SK-N-SH (cell line): ENCODE data around the gene DGCR6L. TPM values are rescaled to one million over a fixed set of nuclear protein-coding genes. Genes with fewer than 3 reads are reported as not detected.
"Not testable (repeated sequence)": the region's sequence is repeated elsewhere in the genome, so short reads cannot be mapped to it uniquely, and the experiment has no call there.

ENCODE experiments used
- CTCF ChIA-PET: fragments of 300-600, 350-600 bp; formaldehyde crosslinking; extraction: SDS; loops from one replicate; lab custom pipeline; 2021; lab: Yijun Ruan, JAX
- POLR2A ChIA-PET: fragments of 350-600 bp; sonication (Branson Sonifier 250); formaldehyde crosslinking; extraction: SDS; loops from one replicate; lab custom pipeline; 2020; ENCODE audit warnings: antibody characterized with exemption, inconsistent platforms; lab: Yijun Ruan, JAX
- DNase-seq: peaks from one replicate; pipeline ENCODE4 v3.0.0; 2012
- H2AFZ ChIP-seq: fragments of 200-600 bp; sonication (generic); 2 replicates; pipeline ENCODE4 v1.8.1; 2016; ENCODE audit warnings: antibody characterized with exemption, mild to moderate bottlenecking, low read depth
- H3F3A ChIP-seq: fragments of 200-600 bp; sonication (generic); replicated peaks from 2 replicates; pipeline ENCODE3; 2016; ENCODE audit warnings: antibody characterized with exemption, mild to moderate bottlenecking; ENCODE audit not compliant: insufficient read depth
- H3K27ac ChIP-seq, 2 experiments: fragments of 200-500 bp in 1 of 2; fragments of 200-600 bp in 1 of 2; sonication (Bioruptor generic) in 1 of 2; sonication (generic), shearing (Covaris generic) in 1 of 2; 2 replicates each; pipeline versions ENCODE4 v1.5.1 to v1.6.1; 2014 to 2016; ENCODE audit warnings: low read depth in 2 of 2, inconsistent platforms in 1 of 2, low read length in 1 of 2, mild to moderate bottlenecking in 1 of 2, mixed read lengths in 1 of 2
- H3K27me3 ChIP-seq: fragments of 200-600 bp; sonication (generic), shearing (Covaris generic); 2 replicates; pipeline ENCODE4 v1.6.1; 2016; ENCODE audit warnings: mixed run types; ENCODE audit not compliant: insufficient read depth
- H3K36me3 ChIP-seq, 2 experiments: fragments of 200-500 bp in 1 of 2; fragments of 200-600 bp in 1 of 2; sonication (Bioruptor generic) in 1 of 2; sonication (generic) in 1 of 2; replicated peaks in 1 of 2; 2 replicates each; pipeline versions ENCODE3 to v1.5.1; 2014 to 2016; ENCODE audit warnings: low read length in 1 of 2, mild to moderate bottlenecking in 1 of 2; ENCODE audit not compliant: insufficient read depth in 2 of 2, control insufficient read depth in 1 of 2
- H3K4me1 ChIP-seq, 2 experiments: fragments of 200-500 bp in 1 of 2; fragments of 200-600 bp in 1 of 2; sonication (Bioruptor generic) in 1 of 2; sonication (generic), shearing (Covaris generic) in 1 of 2; 2 replicates each; pipeline versions ENCODE4 v1.5.1 to v1.6.1; 2014 to 2016; ENCODE audit warnings: low read depth in 1 of 2, low read length in 1 of 2, mixed run types in 1 of 2; ENCODE audit not compliant: insufficient read depth in 2 of 2, control insufficient read depth in 1 of 2
- H3K4me2 ChIP-seq: fragments of 200-600 bp; sonication (generic), shearing (Covaris generic); 2 replicates; pipeline ENCODE4 v1.6.1; 2017; ENCODE audit warnings: mixed run types
- H3K4me3 ChIP-seq, 2 experiments: fragments of 200-500 bp in 1 of 2; fragments of 200-600 bp in 1 of 2; sonication (Bioruptor generic) in 1 of 2; sonication (generic), shearing (Covaris generic) in 1 of 2; 2 replicates each; pipeline versions ENCODE4 v1.5.1 to v1.8.1; 2014 to 2016; ENCODE audit warnings: low read depth in 2 of 2, inconsistent platforms in 1 of 2, low read length in 1 of 2, mild to moderate bottlenecking in 1 of 2, mixed read lengths in 1 of 2, moderate library complexity in 1 of 2
- H3K79me2 ChIP-seq: fragments of 200-600 bp; sonication (generic); 2 replicates; pipeline ENCODE4 v1.8.1; 2017; ENCODE audit warnings: mild to moderate bottlenecking; ENCODE audit not compliant: insufficient read depth
- H3K9ac ChIP-seq: fragments of 200-600 bp; sonication (generic); 2 replicates; pipeline ENCODE4 v1.6.1; 2017; ENCODE audit warnings: mixed run types
- H3K9me2 ChIP-seq: fragments of 200-600 bp; sonication (generic); 2 replicates; pipeline ENCODE4 v1.6.1; 2017; ENCODE audit warnings: mixed run types
- H3K9me3 ChIP-seq: fragments of 200-600 bp; sonication (generic); 2 replicates; pipeline ENCODE4 v1.6.1; 2017; ENCODE audit warnings: mixed run types, mild to moderate bottlenecking, moderate library complexity
- H4K20me1 ChIP-seq: fragments of 200-600 bp; sonication (generic); 2 replicates; pipeline ENCODE4 v1.6.1; 2017; ENCODE audit warnings: mild to moderate bottlenecking, mixed run types; ENCODE audit not compliant: insufficient read depth
- ELF1 ChIP-seq: IDR thresholded peaks from 2 replicates; pipeline ENCODE4 v1.4.0; 2012
- GATA2 ChIP-seq: sonication (generic); formaldehyde crosslinking; IDR thresholded peaks from 2 replicates; pipeline ENCODE4 v1.5.0; 2020; ENCODE audit warnings: mild to moderate bottlenecking, missing genetic modification reagents
- MXI1 ChIP-seq: IDR thresholded peaks from 2 replicates; pipeline ENCODE4 v1.6.1; 2012; ENCODE audit warnings: mild to moderate bottlenecking, low read depth, low read length, improper control_type of control experiment
- RAD21 ChIP-seq: IDR thresholded peaks from 2 replicates; pipeline ENCODE4 v1.6.1; 2012; ENCODE audit warnings: mild to moderate bottlenecking, low read length
- SMC3 ChIP-seq: IDR thresholded peaks from 2 replicates; pipeline ENCODE4 v1.6.1; 2012; ENCODE audit warnings: low read depth, low read length, improper control_type of control experiment
- TCF12 ChIP-seq: IDR thresholded peaks from 2 replicates; pipeline ENCODE4 v1.4.0; 2012
- WGBS: methylation state at CpG from one replicate; pipeline ENCODE4 v1.1.6; 2017; ENCODE audit warnings: low lambda C conversion rate; 5-methylcytosine and 5-hydroxymethylcytosine counted together
- polyA plus RNA-seq, 3 experiments: library from polyadenylated mRNA; depleted of rRNA; stranded (reverse); fragments of >200 nt; gene quantifications; 2 replicates each; pipeline ENCODE4 v1.2.3, GENCODE V29; 2012
- TF ChIP-seq, protein P1 (sequence below): IDR thresholded peaks from 2 replicates; pipeline ENCODE4 v1.6.1; 2012; ENCODE audit warnings: mild to moderate bottlenecking, low read depth, low read length, moderate library complexity
- TF ChIP-seq, protein P2 (sequence below): IDR thresholded peaks from 2 replicates; pipeline ENCODE4 v1.4.0; 2012; ENCODE audit warnings: low read depth, borderline replicate concordance
- TF ChIP-seq, protein P3 (sequence below): IDR thresholded peaks from 2 replicates; pipeline ENCODE4 v1.4.0; 2012; ENCODE audit warnings: low read depth, borderline replicate concordance

The DGCR6L gene
- polyA plus RNA-seq, 1 of the 3 experiments (the other 2 are of a cell fraction): 59.8 TPM

DNA sequence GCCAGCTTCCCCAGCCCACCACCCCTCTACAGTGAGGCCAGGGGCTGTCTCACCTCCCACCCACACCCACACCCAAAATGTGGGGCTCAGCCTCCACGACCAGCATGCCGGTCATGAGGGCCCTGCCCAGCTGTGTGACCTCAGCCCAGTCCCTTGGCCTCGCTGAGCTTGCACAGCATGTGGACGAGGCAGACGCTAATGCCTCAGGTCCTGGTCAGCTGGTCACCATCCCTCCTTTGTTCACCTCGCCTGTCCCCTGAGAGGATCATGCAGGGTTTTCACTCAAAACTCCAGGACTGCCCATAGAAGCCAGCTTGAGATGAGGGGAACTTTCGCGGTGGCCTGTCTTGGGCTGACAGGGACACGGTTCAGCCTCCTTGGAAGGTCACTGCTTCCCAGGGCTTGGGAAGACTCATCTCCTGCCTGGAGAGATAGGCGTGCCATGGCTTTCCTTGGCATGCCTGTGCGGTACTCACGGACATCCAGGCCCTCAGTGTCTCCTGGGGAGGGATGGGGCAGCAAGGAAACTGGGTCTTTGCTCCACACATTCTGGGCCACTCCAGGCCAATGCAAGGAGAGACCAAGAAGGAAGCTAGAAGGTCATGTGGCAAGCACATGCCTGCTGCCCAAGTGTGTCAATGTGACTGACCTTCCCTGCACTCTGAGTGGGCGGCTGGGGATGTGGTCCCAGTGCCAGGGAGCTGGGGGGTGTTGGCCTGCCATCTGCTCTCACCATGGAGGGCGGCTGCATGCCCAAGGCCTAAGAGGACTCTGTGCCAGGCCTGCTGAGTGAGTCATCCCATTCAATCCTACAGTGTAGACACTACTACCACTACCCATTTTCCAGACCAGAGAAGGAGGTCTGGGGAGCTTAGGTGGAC lies 48.5 kb downstream of the DGCR6L start:
- H3K9me3 ChIP-seq: no peaks in the 10 kb centered on the region

DNA sequence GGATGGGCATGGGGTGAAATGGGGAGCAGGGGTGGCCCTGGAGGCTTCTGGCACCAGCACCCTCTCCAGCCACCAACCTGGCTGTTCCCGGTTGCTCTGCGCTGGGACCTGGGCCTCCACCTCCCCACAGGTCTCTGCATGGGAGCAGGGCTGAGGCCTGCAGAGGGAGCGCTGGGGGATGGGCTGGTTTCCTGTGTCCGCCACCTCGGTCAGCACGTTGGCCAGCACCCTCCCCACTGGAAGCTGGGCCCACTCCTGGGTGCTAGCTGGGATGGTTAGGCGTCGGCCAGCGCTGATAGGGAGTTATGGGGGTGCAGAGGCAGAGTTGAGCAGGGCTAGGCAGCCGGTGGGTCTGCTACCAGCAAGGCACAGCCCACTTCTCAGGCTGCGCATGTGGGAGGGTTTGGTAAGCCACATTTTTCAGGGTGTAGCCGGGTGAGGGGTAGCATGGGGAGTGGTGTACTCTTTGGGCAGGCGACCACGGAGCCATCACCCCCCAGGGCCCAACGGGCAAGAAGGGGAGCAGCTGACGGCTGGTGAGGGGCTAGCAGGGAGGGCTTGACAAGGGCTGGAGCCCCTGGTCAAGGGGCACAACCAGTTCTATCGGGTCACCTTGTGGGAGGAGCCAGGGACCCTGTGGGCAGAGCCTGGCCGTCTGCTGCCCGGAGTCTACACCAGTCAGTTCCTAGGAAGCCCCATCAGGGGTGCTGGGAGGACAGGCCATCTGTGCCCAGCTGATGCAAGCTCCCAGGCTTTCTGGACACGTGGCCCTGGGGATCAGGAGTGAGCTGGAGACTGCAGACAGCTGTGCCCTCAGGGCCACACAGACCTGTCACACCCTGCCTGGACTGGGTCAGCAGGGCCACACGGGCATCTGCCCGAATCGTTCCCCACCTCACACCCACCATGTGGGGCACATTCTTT lies 49.4 kb downstream of the DGCR6L start:
- H3K9ac ChIP-seq, H3K4me3 ChIP-seq, H3K27ac ChIP-seq, H3K9me2 ChIP-seq, H3K27me3 ChIP-seq, DNase-seq, H3K79me2 ChIP-seq, H2AFZ ChIP-seq, H3K9me3 ChIP-seq, H4K20me1 ChIP-seq, H3F3A ChIP-seq, H3K4me2 ChIP-seq, H3K36me3 ChIP-seq: not testable (repeated sequence)
- CTCF ChIA-PET: interaction anchor here (0.7 to 2.7 kb wide), 4 partner anchors 15 to 152 kb away, joined by 3 to 14 read pairs (median 4); no protein-coding TSS in a partner anchor
- 87% methylated on average over 7 of the region's 23 CpGs for WGBS
- POLR2A ChIA-PET: interaction anchor here (0.9 kb wide), 1 partner anchor 1303 kb away, joined by 7 read pairs; no protein-coding TSS in a partner anchor
- H3K4me1 ChIP-seq: peaks cover 0 to 26% of the 10 kb centered on the region in 2 experiments; a peak in 1 of 4 replicates
- TF ChIP-seq, protein P1, sequence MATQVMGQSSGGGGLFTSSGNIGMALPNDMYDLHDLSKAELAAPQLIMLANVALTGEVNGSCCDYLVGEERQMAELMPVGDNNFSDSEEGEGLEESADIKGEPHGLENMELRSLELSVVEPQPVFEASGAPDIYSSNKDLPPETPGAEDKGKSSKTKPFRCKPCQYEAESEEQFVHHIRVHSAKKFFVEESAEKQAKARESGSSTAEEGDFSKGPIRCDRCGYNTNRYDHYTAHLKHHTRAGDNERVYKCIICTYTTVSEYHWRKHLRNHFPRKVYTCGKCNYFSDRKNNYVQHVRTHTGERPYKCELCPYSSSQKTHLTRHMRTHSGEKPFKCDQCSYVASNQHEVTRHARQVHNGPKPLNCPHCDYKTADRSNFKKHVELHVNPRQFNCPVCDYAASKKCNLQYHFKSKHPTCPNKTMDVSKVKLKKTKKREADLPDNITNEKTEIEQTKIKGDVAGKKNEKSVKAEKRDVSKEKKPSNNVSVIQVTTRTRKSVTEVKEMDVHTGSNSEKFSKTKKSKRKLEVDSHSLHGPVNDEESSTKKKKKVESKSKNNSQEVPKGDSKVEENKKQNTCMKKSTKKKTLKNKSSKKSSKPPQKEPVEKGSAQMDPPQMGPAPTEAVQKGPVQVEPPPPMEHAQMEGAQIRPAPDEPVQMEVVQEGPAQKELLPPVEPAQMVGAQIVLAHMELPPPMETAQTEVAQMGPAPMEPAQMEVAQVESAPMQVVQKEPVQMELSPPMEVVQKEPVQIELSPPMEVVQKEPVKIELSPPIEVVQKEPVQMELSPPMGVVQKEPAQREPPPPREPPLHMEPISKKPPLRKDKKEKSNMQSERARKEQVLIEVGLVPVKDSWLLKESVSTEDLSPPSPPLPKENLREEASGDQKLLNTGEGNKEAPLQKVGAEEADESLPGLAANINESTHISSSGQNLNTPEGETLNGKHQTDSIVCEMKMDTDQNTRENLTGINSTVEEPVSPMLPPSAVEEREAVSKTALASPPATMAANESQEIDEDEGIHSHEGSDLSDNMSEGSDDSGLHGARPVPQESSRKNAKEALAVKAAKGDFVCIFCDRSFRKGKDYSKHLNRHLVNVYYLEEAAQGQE: peak; percentile 72
- TF ChIP-seq MXI1: peak; percentile 22; the same call in 1 of the 2 replicates

More for the DNA sequence above, 48.5 kb downstream of the DGCR6L start:
- no peak overlapping the region for H3K9ac ChIP-seq
- no peaks in the 10 kb centered on the region for H4K20me1 ChIP-seq
- H3F3A ChIP-seq: no peaks in the 10 kb centered on the region
- ChIA-PET POLR2A (interaction anchor here (0.9 kb wide), 1 partner anchor 1304 kb away, joined by 7 read pairs; no protein-coding TSS in a partner anchor), CTCF (interaction anchor here (1.1 to 2.7 kb wide), 3 partner anchors 14 to 114 kb away, joined by 3 to 14 read pairs (median 6); no protein-coding TSS in a partner anchor)
- H3K27ac ChIP-seq: peak overlapping the region in 1 of 2 experiments; percentile 28; a peak in 1 of 4 replicates
- no peaks in the 10 kb centered on the region for H3K79me2 ChIP-seq
- TF ChIP-seq RAD21: no peak
- TF ChIP-seq ELF1: no peak
- no peak for TF ChIP-seq TCF12
- TF ChIP-seq, protein P2, sequence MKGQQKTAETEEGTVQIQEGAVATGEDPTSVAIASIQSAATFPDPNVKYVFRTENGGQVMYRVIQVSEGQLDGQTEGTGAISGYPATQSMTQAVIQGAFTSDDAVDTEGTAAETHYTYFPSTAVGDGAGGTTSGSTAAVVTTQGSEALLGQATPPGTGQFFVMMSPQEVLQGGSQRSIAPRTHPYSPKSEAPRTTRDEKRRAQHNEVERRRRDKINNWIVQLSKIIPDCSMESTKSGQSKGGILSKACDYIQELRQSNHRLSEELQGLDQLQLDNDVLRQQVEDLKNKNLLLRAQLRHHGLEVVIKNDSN: no peak
- no peak for TF ChIP-seq SMC3
- no peak for TF ChIP-seq GATA2
- TF ChIP-seq, protein P3, sequence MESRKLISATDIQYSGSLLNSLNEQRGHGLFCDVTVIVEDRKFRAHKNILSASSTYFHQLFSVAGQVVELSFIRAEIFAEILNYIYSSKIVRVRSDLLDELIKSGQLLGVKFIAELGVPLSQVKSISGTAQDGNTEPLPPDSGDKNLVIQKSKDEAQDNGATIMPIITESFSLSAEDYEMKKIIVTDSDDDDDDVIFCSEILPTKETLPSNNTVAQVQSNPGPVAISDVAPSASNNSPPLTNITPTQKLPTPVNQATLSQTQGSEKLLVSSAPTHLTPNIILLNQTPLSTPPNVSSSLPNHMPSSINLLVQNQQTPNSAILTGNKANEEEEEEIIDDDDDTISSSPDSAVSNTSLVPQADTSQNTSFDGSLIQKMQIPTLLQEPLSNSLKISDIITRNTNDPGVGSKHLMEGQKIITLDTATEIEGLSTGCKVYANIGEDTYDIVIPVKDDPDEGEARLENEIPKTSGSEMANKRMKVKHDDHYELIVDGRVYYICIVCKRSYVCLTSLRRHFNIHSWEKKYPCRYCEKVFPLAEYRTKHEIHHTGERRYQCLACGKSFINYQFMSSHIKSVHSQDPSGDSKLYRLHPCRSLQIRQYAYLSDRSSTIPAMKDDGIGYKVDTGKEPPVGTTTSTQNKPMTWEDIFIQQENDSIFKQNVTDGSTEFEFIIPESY: no peak
- no peaks in the 10 kb centered on the region for H3K36me3 ChIP-seq
- H3K4me2 ChIP-seq: no peak overlapping the region
- H3K4me1 ChIP-seq: peaks cover 0 to 26% of the 10 kb centered on the region in 2 experiments; a peak in 1 of 4 replicates
- DNase-seq: no peak
- H3K27me3 ChIP-seq: no peaks in the 10 kb centered on the region
- 83% methylated on average over 11 of the region's 14 CpGs for WGBS
- H2AFZ ChIP-seq: no peak overlapping the region
- no peak overlapping the region for H3K4me3 ChIP-seq
- H3K9me2 ChIP-seq: no peaks in the 10 kb centered on the region

DNA sequence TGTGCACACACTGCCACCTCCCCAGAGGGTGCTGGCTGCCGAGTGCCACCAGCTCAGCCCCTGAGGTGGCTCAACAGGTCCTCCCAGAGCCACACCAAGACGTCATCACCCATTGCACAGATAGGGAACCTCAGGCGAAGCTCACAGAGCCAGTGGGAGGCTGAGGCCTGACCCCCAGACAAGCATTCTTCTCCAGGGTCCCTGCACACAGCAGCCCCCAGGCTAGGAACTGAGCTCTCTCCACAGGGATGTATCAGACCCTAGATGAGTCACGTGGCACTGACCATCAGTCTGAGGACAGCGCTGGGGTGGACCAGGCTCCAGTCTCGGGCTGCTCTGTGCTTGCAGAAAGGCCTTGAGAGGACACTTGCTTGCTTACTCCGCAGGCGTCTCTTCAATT lies 50.2 kb downstream of the DGCR6L start:
- H3K9ac ChIP-seq, H3K4me3 ChIP-seq, H3K27me3 ChIP-seq, H3K9me3 ChIP-seq, H3K9me2 ChIP-seq, H4K20me1 ChIP-seq, H3K36me3 ChIP-seq, H3K79me2 ChIP-seq, H3K4me2 ChIP-seq, H2AFZ ChIP-seq, H3K27ac ChIP-seq, DNase-seq, H3F3A ChIP-seq, POLR2A ChIA-PET: not testable (repeated sequence)
- H3K4me1 ChIP-seq: peaks cover 0 to 26% of the 10 kb centered on the region in 2 experiments; a peak in 1 of 4 replicates
- CTCF ChIA-PET: interaction anchor here (1.5 to 2.7 kb wide), 3 partner anchors 16 to 113 kb away, joined by 6 to 14 read pairs (median 8); no protein-coding TSS in a partner anchor
- 90% methylated on average over 2 of the region's 8 CpGs for WGBS
